ENCODE data around the gene STRBP.

STRBP gene

DNA sequence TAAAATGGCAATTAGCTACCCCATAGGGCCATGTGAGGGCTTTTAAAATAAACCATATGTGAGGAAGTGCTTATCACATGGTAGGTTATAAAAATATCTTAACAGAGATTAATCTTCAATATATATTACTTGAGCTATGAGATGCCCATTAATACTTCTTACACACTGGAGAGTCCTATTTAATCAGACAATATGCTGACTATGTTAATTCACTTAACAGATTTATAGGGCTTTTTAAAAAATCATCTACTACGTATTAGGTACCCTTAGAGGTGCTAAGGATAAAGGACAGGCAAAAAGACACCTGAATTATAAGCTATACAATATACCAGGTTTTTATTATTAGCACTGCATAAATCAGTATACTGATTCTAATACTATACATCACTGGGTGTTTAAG, 102.6 kb downstream of the STRBP start:
- H3K4me3 Mint-ChIP-seq = no peak overlapping the region
- H3K36me3 Mint-ChIP-seq (ENCODE audit: insufficient read depth) = peaks cover 2% of the 10 kb centered on the region
- no peak for ATAC-seq (replicated peaks; ENCODE audit: extremely low read depth, poor library complexity, severe bottlenecking)
- no peaks in the 10 kb centered on the region for H3K4me1 Mint-ChIP-seq
- DNase-seq (ENCODE audit: low spot score in 2 of 2) = no peak
- no peaks in the 10 kb centered on the region for H3K27me3 Mint-ChIP-seq
- no peaks in the 10 kb centered on the region for H3K9me3 Mint-ChIP-seq
- H3K27ac Mint-ChIP-seq (ENCODE audit: low read depth) = no peak overlapping the region

DNA sequence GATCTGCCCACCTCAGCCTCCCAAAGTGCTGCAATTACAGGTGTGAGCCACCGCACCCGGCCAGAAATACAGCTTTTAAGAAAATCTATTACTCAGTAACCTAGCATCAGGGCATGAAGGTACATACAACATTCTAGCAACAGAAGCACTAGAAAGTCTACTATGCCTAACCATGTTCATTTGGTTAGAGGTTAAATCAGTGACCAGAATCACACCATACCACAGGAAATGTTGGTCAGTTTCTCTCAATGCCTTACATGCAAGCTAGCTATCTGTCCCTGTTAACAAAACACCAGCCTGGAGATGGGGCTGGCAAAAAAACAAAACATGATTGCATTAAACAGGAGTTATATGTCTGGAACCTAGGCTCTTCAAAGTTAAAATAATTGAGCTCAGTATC, 104.1 kb downstream of the STRBP start:
- no peak for DNase-seq (ENCODE audit: low spot score in 2 of 2)
- Mint-ChIP-seq H3K4me3 (no peak overlapping the region), H3K27ac (ENCODE audit: low read depth) (no peak overlapping the region), H3K27me3 (no peaks in the 10 kb centered on the region), H3K36me3 (ENCODE audit: insufficient read depth) (peaks cover 2% of the 10 kb centered on the region), H3K4me1 (no peaks in the 10 kb centered on the region), H3K9me3 (no peaks in the 10 kb centered on the region)
- ATAC-seq (replicated peaks; ENCODE audit: extremely low read depth, poor library complexity, severe bottlenecking) = no peak

DNA sequence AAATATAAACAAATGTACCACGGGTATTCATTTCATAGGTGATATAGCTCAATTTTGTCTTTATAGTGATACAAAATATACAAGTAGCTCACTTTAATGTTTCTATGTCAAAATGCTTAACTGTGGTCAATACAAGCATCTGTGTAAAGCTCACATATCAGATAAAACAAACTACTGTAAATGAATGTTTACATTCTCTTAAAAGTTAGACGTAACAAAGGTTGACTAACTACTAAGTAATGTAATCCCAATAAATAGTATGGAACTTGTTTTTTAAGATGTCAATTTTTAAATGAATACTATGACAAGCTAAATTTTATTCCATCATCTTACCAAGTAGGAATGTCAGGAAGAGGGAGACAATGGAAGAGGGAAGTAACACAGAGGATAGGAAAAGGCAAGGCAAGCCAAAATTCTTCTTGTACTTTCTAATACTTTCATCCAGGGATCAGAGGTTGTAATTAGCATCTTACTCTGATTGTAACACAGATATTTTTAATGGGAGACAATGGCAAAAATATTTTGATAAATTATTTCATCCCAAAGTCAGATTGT, 105.5 kb downstream of the STRBP start:
- Mint-ChIP-seq H3K27me3 (no peaks in the 10 kb centered on the region), H3K27ac (ENCODE audit: low read depth) (no peak overlapping the region), H3K36me3 (ENCODE audit: insufficient read depth) (peaks cover 2% of the 10 kb centered on the region), H3K4me3 (no peak overlapping the region), H3K9me3 (no peaks in the 10 kb centered on the region), H3K4me1 (no peaks in the 10 kb centered on the region)
- ATAC-seq (replicated peaks; ENCODE audit: extremely low read depth, poor library complexity, severe bottlenecking) = no peak
- DNase-seq (ENCODE audit: low spot score in 2 of 2) = no peak

DNA sequence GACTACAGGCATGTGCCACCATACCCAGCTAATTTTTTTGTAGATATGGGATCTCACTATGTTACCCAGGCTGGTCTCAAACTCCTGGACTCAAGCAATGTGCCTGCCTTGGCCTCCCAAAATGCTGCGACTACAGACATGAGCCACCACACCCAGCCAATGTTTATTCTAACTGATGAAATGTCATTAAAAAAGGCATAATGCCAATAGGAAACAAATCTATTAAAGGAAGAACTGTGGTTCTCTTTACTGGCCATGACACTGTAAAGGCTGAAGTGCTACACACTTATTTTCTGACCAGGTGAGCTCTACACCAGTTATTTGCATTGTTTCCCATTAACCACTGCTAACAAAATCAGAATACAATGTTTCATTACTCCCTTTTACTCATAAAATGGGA, 106.0 kb downstream of the STRBP start:
- ATAC-seq (replicated peaks; ENCODE audit: extremely low read depth, poor library complexity, severe bottlenecking) = no peak
- Mint-ChIP-seq H3K4me3 (no peak overlapping the region), H3K9me3 (no peaks in the 10 kb centered on the region), H3K27ac (ENCODE audit: low read depth) (no peak overlapping the region), H3K27me3 (no peaks in the 10 kb centered on the region), H3K36me3 (ENCODE audit: insufficient read depth) (peaks cover 2% of the 10 kb centered on the region), H3K4me1 (no peaks in the 10 kb centered on the region)
- DNase-seq (ENCODE audit: low spot score in 2 of 2) = no peak

DNA sequence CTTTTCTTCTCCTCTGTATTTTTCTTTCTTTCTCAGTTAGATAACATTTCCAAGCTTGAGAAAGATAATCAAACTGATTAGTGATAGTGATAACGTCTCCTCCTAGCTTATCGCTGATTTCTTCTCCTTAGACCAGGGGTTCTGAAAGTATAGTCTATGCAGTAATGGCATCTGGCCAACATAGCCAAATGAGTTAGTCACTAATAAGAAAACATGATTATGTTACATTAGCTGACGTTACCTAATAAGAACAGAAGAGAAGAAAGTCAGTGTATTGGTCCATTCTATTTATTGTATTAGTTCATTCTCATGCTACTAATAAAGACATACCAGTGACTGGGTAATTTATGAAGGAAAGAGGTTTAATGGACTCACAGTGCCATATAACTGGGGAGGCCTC, 111.2 kb downstream of the STRBP start:
- no peak overlapping the region for H3K4me3 Mint-ChIP-seq
- ATAC-seq (replicated peaks; ENCODE audit: extremely low read depth, poor library complexity, severe bottlenecking) = no peak
- no peak overlapping the region for H3K27ac Mint-ChIP-seq (ENCODE audit: low read depth)
- no peaks in the 10 kb centered on the region for H3K4me1 Mint-ChIP-seq
- no peak for DNase-seq (ENCODE audit: low spot score in 2 of 2)
- H3K9me3 Mint-ChIP-seq = no peaks in the 10 kb centered on the region
- H3K36me3 Mint-ChIP-seq (ENCODE audit: insufficient read depth) = no peaks in the 10 kb centered on the region
- H3K27me3 Mint-ChIP-seq = no peaks in the 10 kb centered on the region

DNA sequence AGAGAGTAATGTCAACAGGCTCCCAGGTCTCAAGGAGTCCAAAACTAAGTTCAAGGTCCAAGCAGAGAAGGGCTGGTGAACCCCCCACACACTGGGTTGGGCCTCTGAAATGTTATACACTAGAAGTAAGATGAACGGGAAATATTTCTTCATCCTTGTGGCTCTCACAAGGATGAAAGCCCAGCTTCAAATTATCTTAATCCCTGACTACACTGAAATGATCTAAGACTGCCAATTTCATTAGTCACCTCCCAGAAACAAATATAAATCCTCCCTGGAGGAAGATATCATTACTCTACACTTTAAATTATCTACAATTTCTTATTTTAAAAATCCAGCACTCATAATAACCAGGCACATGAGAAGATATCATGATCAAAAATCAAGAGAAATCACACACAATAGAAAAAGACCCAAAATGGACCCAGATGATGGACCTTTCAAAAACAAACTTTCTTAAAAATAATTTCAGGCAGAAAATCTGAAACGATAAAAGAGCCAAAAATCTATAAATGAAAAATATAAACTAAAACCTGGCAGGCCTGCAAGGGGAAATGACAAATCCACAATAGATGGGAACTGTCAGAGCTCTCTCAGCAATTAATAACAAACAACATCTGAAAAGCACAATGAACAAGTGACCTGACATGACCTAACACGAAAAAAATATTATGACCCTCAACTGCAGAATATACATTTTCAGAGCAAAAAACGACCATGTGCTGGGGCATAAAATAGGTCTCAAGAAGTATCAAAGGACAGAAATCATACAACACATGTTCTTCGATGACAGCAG, 117.5 kb downstream of the STRBP start:
- no peak for DNase-seq (ENCODE audit: low spot score in 2 of 2)
- no peak overlapping the region for H3K4me3 Mint-ChIP-seq
- no peaks in the 10 kb centered on the region for H3K4me1 Mint-ChIP-seq
- no peak for ATAC-seq (replicated peaks; ENCODE audit: extremely low read depth, poor library complexity, severe bottlenecking)
- peaks cover 2% of the 10 kb centered on the region for H3K36me3 Mint-ChIP-seq (ENCODE audit: insufficient read depth)
- H3K27ac Mint-ChIP-seq (ENCODE audit: low read depth) = no peak overlapping the region
- H3K27me3 Mint-ChIP-seq = no peaks in the 10 kb centered on the region
- no peaks in the 10 kb centered on the region for H3K9me3 Mint-ChIP-seq

DNA sequence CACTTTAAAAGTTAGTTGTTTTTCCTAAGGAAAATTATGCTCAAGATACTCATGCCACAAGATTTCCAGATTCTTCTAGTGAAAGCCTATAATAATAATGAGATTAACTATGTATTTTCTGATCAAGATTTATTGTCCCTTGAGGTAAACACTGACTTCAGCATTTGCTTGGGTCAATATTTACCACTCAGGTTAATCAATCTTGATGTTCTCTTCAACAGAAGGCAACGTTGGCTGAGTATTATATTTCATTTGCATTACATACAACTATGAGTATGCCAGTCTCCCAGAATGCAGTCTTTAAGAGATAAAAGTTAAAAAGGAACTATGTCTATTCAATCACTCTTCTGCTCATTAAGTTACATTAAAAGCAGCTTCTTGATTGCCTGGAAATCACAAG, 119.3 kb downstream of the STRBP start:
- no peak for ATAC-seq (replicated peaks; ENCODE audit: extremely low read depth, poor library complexity, severe bottlenecking)
- Mint-ChIP-seq H3K27ac (ENCODE audit: low read depth) (no peak overlapping the region), H3K4me3 (no peak overlapping the region), H3K27me3 (no peaks in the 10 kb centered on the region), H3K9me3 (no peaks in the 10 kb centered on the region), H3K4me1 (no peaks in the 10 kb centered on the region), H3K36me3 (ENCODE audit: insufficient read depth) (peaks cover 2% of the 10 kb centered on the region)
- DNase-seq (ENCODE audit: low spot score in 2 of 2) = no peak

DNA sequence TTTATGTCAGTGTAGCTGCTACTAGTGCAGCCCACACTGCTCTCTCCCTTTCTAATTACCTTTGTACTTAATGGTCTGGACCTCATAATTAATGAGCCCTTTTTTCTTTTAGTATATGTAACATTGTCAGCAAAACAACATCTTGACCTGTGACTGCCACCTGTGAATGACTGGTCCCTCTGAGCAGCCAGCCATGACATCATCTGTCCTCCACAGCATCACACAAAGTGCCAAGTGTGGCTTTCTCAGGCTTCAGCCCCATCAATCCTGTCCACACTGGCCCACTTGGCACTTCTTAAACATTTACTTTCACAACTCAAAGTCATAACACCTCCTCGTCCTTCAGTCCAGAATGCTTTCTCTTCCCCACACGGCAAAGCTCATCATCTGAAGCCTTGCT, 130.2 kb downstream of the STRBP start:
- H3K36me3 Mint-ChIP-seq (ENCODE audit: insufficient read depth) = peaks cover 3% of the 10 kb centered on the region
- no peak overlapping the region for H3K27ac Mint-ChIP-seq (ENCODE audit: low read depth)
- H3K9me3 Mint-ChIP-seq = no peaks in the 10 kb centered on the region
- H3K27me3 Mint-ChIP-seq = no peaks in the 10 kb centered on the region
- no peaks in the 10 kb centered on the region for H3K4me1 Mint-ChIP-seq
- ATAC-seq (replicated peaks; ENCODE audit: extremely low read depth, poor library complexity, severe bottlenecking) (no peak), DNase-seq (ENCODE audit: low spot score in 2 of 2) (no peak)
- no peak overlapping the region for H3K4me3 Mint-ChIP-seq

DNA sequence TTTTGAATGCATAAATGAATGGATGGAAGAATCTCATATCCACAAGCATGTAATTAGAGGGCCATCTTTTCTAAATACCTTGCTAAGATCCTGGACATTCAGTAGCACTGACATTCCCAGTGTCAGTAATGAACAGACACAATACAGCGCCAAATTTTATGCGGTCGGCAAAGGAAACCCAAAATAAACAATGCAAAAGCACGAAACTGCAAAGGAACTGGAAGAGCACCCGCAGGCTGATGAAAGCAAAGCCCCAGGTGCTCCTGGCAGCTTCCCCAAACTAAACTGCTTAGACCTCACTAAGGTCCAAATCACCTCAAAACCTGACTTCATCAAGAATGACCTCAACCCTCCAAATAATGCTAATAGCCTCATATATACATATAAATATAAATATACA, 133.0 kb downstream of the STRBP start:
- Mint-ChIP-seq H3K27ac (ENCODE audit: low read depth) (no peak overlapping the region), H3K9me3 (no peaks in the 10 kb centered on the region), H3K4me1 (no peaks in the 10 kb centered on the region), H3K36me3 (ENCODE audit: insufficient read depth) (peaks cover 3% of the 10 kb centered on the region), H3K27me3 (no peaks in the 10 kb centered on the region), H3K4me3 (no peak overlapping the region)
- ATAC-seq (replicated peaks; ENCODE audit: extremely low read depth, poor library complexity, severe bottlenecking) (no peak), DNase-seq (ENCODE audit: low spot score in 2 of 2) (no peak)

DNA sequence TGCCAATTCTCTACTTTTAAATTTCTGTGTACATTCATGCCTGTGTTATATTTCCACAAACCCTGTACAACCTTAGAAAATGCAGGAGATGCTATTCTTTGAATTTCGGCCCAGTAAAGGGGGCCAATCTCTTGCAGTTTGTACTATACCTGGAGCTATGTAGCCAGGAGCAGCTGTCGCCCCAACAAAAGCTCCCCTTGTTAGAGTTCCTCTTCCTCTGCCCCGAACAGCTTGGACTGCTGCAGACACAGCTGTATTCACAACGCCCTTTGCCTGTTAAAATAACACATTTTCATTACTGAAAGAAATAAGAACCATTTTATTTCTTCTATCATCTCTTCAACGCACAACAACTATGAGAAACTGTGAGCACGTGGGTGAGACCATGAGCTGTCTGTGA, 135.7 kb downstream of the STRBP start:
- H3K27me3 Mint-ChIP-seq = no peaks in the 10 kb centered on the region
- H3K4me1 Mint-ChIP-seq = no peaks in the 10 kb centered on the region
- H3K36me3 Mint-ChIP-seq (ENCODE audit: insufficient read depth) = peaks cover 3% of the 10 kb centered on the region
- H3K4me3 Mint-ChIP-seq = no peak overlapping the region
- no peaks in the 10 kb centered on the region for H3K9me3 Mint-ChIP-seq
- H3K27ac Mint-ChIP-seq (ENCODE audit: low read depth) = no peak overlapping the region
- no peak for ATAC-seq (replicated peaks; ENCODE audit: extremely low read depth, poor library complexity, severe bottlenecking)
- DNase-seq (ENCODE audit: low spot score in 2 of 2) = no peak

DNA sequence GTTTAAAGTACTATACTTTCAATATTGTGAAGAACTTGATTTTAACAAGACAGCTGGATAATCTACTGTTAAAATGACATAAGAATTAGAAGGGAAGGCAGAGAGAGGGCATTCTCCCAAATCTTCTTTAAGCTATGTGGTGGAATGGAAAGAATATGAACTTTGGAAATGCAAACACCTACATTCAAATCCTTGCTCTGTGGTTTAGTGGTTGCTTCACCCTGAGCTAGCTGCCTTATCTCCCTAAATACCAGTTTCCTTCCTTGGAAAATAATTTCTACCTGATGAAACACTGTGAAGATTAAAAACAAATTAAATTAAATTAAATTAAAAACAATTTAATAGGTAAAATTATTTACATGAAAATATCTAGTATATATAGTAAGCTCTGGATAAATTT, 136.4 kb downstream of the STRBP start:
- ATAC-seq (replicated peaks; ENCODE audit: extremely low read depth, poor library complexity, severe bottlenecking) (no peak), DNase-seq (ENCODE audit: low spot score in 2 of 2) (no peak)
- H3K4me1 Mint-ChIP-seq = no peaks in the 10 kb centered on the region
- no peak overlapping the region for H3K4me3 Mint-ChIP-seq
- no peak overlapping the region for H3K27ac Mint-ChIP-seq (ENCODE audit: low read depth)
- H3K27me3 Mint-ChIP-seq = no peaks in the 10 kb centered on the region
- no peaks in the 10 kb centered on the region for H3K9me3 Mint-ChIP-seq
- H3K36me3 Mint-ChIP-seq (ENCODE audit: insufficient read depth) = peaks cover 3% of the 10 kb centered on the region

DNA sequence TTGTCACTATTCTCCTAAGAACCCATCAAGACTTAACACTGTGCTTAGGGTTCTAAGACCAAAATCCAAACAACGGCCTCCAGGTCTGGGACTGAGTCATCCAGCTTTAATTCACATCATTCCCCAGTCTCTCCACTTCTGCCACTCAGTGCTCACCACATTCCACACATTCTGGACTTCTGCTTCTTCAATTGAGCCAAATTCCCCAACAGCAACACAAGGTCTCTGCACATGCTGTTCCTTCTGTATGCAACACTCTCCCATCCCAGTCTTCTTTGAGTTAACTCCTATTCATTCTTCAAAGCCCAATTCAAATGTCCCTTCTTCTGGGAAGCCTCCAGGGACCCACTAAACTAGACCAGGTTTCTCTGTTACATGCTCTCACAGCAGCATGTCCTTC, 137.1 kb downstream of the STRBP start:
- no peaks in the 10 kb centered on the region for H3K4me1 Mint-ChIP-seq
- ATAC-seq (replicated peaks; ENCODE audit: extremely low read depth, poor library complexity, severe bottlenecking) (no peak), DNase-seq (ENCODE audit: low spot score in 2 of 2) (no peak)
- no peak overlapping the region for H3K27ac Mint-ChIP-seq (ENCODE audit: low read depth)
- no peaks in the 10 kb centered on the region for H3K27me3 Mint-ChIP-seq
- H3K4me3 Mint-ChIP-seq = no peak overlapping the region
- no peaks in the 10 kb centered on the region for H3K9me3 Mint-ChIP-seq
- H3K36me3 Mint-ChIP-seq (ENCODE audit: insufficient read depth) = peaks cover 3% of the 10 kb centered on the region

DNA sequence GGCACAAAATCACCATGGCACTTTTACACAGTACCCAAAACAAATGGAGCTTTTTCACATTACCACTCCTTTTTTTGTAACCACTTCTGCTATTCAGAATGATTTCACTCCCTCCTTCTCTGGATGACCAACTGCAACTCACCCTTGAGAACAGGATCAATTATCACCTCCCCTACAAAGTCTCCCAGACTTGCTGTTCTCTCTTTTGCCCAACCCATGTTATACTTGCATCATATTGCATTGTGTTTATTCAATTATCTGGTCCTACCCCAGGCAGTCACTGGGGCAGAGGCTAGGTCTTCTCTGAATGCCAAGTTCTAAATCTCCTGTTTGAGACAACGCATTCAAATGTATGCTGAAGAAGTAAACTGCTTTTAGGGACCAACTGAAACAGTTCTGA, 139.0 kb downstream of the STRBP start:
- H3K27me3 Mint-ChIP-seq = no peaks in the 10 kb centered on the region
- H3K4me1 Mint-ChIP-seq = no peaks in the 10 kb centered on the region
- no peak overlapping the region for H3K27ac Mint-ChIP-seq (ENCODE audit: low read depth)
- DNase-seq (ENCODE audit: low spot score in 2 of 2) (no peak), ATAC-seq (replicated peaks; ENCODE audit: extremely low read depth, poor library complexity, severe bottlenecking) (no peak)
- no peaks in the 10 kb centered on the region for H3K9me3 Mint-ChIP-seq
- no peak overlapping the region for H3K4me3 Mint-ChIP-seq
- no peaks in the 10 kb centered on the region for H3K36me3 Mint-ChIP-seq (ENCODE audit: insufficient read depth)

Measured in central memory CD8-positive, alpha-beta T cell (primary cell).